Left hindlimb (tissue), 1 donor: ENCODE data around the gene GALNTL6.
"Not testable (repeated sequence)": the region's sequence is repeated elsewhere in the genome, so short reads cannot be mapped to it uniquely, and the experiment has no call there.

Source experiments
- DNase-seq: peaks from one replicate; pipeline ENCODE4 v3.0.0-alpha.2; 2018

The GALNTL6 gene

GRCh38 chr4:172412851-172413580, 599.8 kb downstream of the GALNTL6 start:
- no peak for DNase-seq

GRCh38 chr4:172428979-172429378, 615.8 kb downstream of the GALNTL6 start:
- DNase-seq = not testable (repeated sequence)

- no peak for DNase-seq
Measured at GRCh38 chr4:172480471-172480870, 667.3 kb downstream of the GALNTL6 start.

- no peak for DNase-seq
Measured at GRCh38 chr4:172481802-172482508, 668.8 kb downstream of the GALNTL6 start.

GRCh38 chr4:172485007-172485406, 671.8 kb downstream of the GALNTL6 start:
- no peak for DNase-seq

- no peak for DNase-seq
Measured at GRCh38 chr4:172486531-172486930, 673.3 kb downstream of the GALNTL6 start.

GRCh38 chr4:172489861-172490260, 676.7 kb downstream of the GALNTL6 start:
- no peak for DNase-seq

- DNase-seq = no peak
Measured at GRCh38 chr4:172495769-172496168, 682.6 kb downstream of the GALNTL6 start.

- no peak for DNase-seq
Measured at GRCh38 chr4:172497321-172497720, 684.1 kb downstream of the GALNTL6 start.

- no peak for DNase-seq
Measured at GRCh38 chr4:172514011-172514410, 700.8 kb downstream of the GALNTL6 start.

- no peak for DNase-seq
Measured at GRCh38 chr4:172514801-172515200, 701.6 kb downstream of the GALNTL6 start.

GRCh38 chr4:172515266-172515879, 702.2 kb downstream of the GALNTL6 start:
- DNase-seq = no peak

- DNase-seq = no peak
Measured at GRCh38 chr4:172517391-172517790, 704.2 kb downstream of the GALNTL6 start.

GRCh38 chr4:172521248-172521647, 708.0 kb downstream of the GALNTL6 start:
- no peak for DNase-seq

GRCh38 chr4:172521680-172522079, 708.5 kb downstream of the GALNTL6 start:
- DNase-seq = no peak

- DNase-seq = no peak
Measured at GRCh38 chr4:172543249-172543648, 730.0 kb downstream of the GALNTL6 start.

- no peak for DNase-seq
Measured at GRCh38 chr4:172546782-172547181, 733.6 kb downstream of the GALNTL6 start.

- DNase-seq = no peak
Measured at GRCh38 chr4:172547724-172548123, 734.5 kb downstream of the GALNTL6 start.

GRCh38 chr4:172553216-172553615, 740.0 kb downstream of the GALNTL6 start:
- DNase-seq = no peak

GRCh38 chr4:172554588-172554987, 741.4 kb downstream of the GALNTL6 start:
- DNase-seq = no peak

GRCh38 chr4:172555725-172556124, 742.5 kb downstream of the GALNTL6 start:
- DNase-seq = no peak

GRCh38 chr4:172573899-172574298, 760.7 kb downstream of the GALNTL6 start:
- no peak for DNase-seq

- no peak for DNase-seq
Measured at GRCh38 chr4:172578712-172579111, 765.5 kb downstream of the GALNTL6 start.

- no peak for DNase-seq
Measured at GRCh38 chr4:172584816-172585215, 771.6 kb downstream of the GALNTL6 start.
